OCI-LY3 (cell line): ENCODE results near the gene KCTD21.

Source experiments
- EZH2phosphoT487 ChIP-seq: fragments of 200-600 bp; shearing (Covaris generic); IDR thresholded peaks from 2 replicates; pipeline ENCODE4 v1.6.1; 2018; ENCODE audit warnings: antibody characterized with exemption, mixed run types, low read depth
- TF ChIP-seq, protein P1 (sequence below): fragments of 200-600, 300-600 bp; sonication (generic); IDR thresholded peaks from 2 replicates; pipeline ENCODE4 v1.5.1; 2014; ENCODE audit warnings: antibody characterized with exemption, low read length, low read depth

DNA sequence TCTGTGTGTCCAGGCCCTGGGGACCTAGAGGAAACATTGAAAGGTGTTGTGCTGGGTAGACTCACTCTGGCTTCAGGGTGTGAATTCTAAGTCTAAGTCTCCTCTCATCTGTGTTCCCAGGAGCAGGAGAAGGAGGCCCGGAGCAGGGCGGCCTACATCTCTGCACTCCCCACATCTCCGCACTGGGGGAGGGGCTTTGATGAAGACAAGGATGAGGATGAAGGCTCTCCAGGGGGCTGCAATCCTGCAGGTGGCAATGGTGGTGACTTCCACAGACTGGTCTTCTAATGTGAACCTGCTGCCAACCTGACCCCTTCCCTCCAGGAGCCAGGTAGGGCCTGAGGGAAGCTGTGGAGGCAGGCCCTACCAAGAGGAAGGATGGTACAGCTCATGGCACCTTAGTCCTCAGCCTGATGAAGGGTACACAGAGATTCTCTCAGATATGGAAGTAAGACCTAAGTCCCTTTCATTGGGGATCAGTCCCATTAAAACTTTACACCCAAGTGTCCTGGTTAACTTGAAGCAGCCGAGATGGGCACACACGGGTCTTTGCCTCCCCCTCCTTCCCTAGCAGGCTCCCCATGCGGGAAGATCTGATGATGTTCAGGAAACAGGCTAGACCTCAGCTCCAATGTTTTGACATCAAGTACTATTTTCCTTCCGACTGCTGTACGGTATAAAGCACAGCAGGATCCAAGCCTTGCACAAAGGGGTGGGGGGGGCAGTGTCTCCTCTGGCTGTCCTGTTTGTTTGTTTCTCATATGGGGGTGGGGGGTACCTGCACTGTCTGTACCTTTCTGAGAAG is 25.3 kb upstream of the KCTD21 start:
- TF ChIP-seq, protein P1, sequence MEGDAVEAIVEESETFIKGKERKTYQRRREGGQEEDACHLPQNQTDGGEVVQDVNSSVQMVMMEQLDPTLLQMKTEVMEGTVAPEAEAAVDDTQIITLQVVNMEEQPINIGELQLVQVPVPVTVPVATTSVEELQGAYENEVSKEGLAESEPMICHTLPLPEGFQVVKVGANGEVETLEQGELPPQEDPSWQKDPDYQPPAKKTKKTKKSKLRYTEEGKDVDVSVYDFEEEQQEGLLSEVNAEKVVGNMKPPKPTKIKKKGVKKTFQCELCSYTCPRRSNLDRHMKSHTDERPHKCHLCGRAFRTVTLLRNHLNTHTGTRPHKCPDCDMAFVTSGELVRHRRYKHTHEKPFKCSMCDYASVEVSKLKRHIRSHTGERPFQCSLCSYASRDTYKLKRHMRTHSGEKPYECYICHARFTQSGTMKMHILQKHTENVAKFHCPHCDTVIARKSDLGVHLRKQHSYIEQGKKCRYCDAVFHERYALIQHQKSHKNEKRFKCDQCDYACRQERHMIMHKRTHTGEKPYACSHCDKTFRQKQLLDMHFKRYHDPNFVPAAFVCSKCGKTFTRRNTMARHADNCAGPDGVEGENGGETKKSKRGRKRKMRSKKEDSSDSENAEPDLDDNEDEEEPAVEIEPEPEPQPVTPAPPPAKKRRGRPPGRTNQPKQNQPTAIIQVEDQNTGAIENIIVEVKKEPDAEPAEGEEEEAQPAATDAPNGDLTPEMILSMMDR: no peak
- TF ChIP-seq EZH2phosphoT487: no peak
